Stomach smooth muscle (tissue), 2 donors: ENCODE data around the gene IL6.

ENCODE experiments used
- H3K27ac ChIP-seq: one replicate; pipeline ENCODE4 v1.7.0; 2013; ENCODE audit warnings: mild to moderate bottlenecking, low read length, inconsistent platforms
- H3K27me3 ChIP-seq, 2 donors: one replicate each; pipeline ENCODE4 v1.7.0; 2013; ENCODE audit warnings: low read length in 2 of 2; ENCODE audit not compliant: insufficient read depth in 2 of 2, control insufficient read depth in 1 of 2
- H3K36me3 ChIP-seq, 2 donors: one replicate each; pipeline ENCODE4 v1.7.0; 2013; ENCODE audit warnings: low read length in 2 of 2; ENCODE audit not compliant: control insufficient read depth in 2 of 2, insufficient read depth in 2 of 2
- H3K4me1 ChIP-seq: one replicate; pipeline ENCODE4 v1.7.0; 2013; ENCODE audit warnings: low read length; ENCODE audit not compliant: control insufficient read depth, insufficient read depth
- H3K4me3 ChIP-seq, 2 donors: one replicate each; pipeline ENCODE4 v1.7.0; 2013; ENCODE audit warnings: low read length in 2 of 2
- H3K9ac ChIP-seq, 2 donors: one replicate each; pipeline ENCODE4 v1.7.0; 2013; ENCODE audit warnings: low read length in 2 of 2, mild to moderate bottlenecking in 1 of 2
- H3K9me3 ChIP-seq, 2 donors: one replicate each; pipeline ENCODE4 v1.7.0; 2013; ENCODE audit warnings: low read length in 2 of 2; ENCODE audit not compliant: control insufficient read depth in 2 of 2
- donor health status: healthy.
- donor health status: Pancreatic carcinoma.

IL6 gene

DNA sequence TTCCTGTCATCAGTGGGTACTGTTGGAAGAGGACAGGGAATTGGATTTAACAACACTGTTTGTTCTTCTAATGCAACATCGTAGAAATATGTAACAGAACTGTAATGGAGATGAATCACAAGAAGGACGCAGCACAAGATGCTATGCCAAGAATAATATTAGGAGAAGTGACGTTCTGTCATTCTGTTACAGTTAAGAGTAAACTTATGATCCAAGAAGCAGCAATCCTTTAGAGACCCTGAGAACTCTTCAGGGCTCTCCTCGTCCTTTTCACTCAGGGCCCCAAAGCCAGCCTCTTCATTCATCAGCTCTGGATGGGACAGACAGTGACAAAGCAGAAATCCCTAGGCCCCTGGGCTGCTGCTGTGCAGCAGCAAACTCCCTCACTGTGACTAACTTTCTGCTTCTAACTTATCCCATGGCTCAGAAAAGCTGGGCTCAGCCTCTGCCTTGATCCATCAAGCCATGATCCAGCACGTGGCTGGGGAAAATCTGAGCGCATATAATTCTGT is 8.7 kb upstream of the IL6 start:
- no peaks in the 10 kb centered on the region for H3K9me3 ChIP-seq
- no peaks in the 10 kb centered on the region for H3K27me3 ChIP-seq
- H3K4me3 ChIP-seq = no peak overlapping the region
- H3K36me3 ChIP-seq = no peaks in the 10 kb centered on the region
- H3K4me1 ChIP-seq = peaks cover 21% of the 10 kb centered on the region
- H3K9ac ChIP-seq = peak overlapping the region; percentile 6 to 30
- H3K27ac ChIP-seq = peak overlapping the region; percentile 49

DNA sequence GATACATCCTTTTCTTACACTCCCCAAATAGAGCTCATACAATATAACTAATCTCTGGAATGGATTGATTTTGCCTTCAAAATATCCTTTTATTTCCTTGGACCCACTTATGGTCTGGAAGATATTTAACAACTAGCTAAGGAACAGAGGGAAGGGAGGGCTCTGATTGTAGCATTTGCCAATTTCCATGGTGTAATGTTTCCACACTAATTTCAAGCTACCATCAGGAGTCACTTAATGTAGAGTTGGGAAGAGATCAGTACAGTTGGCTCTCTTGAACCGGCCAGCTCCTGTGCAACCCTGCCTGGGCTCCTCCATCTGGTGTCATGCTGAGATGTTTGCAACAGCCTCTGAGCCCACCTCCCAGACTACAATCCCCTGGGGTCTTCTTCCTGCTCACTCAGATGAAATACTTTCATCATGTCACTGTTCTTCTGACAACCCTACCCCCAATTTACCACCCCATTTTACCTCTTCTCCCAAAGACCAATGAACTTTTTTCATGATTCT is 8.0 kb upstream of the IL6 start:
- Histone ChIP-seq H3K4me3 (no peak overlapping the region), H3K9ac (peak overlapping the region in 1 of 2 donors; percentile 6), H3K9me3 (no peaks in the 10 kb centered on the region), H3K4me1 (peaks cover 26% of the 10 kb centered on the region), H3K27ac (peak overlapping the region; percentile 49), H3K27me3 (no peaks in the 10 kb centered on the region), H3K36me3 (no peaks in the 10 kb centered on the region)

DNA sequence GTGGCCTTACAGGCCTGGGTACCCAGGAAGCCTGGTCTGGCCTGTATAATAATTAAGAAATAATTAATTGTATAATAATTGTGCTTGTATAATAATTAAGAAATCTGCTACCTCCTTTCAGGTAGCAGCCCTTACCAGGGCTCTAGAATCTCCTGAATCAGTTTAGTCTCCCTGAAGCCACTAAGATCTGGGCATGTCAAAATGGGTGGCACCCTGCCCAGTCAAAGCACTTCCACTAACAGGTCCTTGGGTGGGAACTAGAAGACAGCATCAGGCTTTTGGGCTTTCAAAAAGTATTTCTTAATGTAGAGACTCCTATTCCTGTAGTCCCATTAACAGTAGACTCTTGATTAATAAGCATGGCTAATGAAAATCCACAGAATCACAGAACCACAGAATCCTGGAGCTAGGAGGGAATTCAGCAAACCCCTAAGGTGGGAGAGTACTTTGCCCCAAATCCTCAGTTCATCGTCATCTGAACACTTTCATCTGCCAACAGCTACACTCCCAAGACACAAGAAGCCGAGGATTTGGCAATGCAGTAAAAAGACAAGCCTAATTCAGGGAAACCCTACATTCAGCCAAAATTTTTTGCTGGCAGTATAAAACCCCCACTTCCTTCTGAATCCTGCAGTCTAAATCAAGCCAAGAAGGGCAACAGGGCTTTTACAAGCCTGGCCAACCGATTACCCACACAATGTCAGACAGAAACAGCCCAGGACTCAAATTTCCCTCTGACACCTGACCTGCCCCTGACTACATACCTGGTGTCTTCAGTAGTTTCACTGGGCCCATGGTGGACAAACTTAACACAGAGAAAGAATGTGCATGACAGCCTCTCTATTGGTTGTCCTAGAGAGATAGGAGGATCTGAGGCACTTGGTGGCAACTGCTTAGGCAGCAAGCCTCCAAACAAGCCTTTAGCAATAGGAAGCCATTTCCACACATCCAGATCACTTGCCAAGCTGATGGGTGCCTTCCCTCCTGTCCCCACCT is 5.9 kb upstream of the IL6 start:
- no peaks in the 10 kb centered on the region for H3K9me3 ChIP-seq
- H3K4me1 ChIP-seq = peaks cover 43% of the 10 kb centered on the region
- H3K9ac ChIP-seq = no peak overlapping the region
- H3K27me3 ChIP-seq = no peaks in the 10 kb centered on the region
- H3K4me3 ChIP-seq = no peak overlapping the region
- H3K36me3 ChIP-seq = no peaks in the 10 kb centered on the region
- H3K27ac ChIP-seq = no peak overlapping the region

DNA sequence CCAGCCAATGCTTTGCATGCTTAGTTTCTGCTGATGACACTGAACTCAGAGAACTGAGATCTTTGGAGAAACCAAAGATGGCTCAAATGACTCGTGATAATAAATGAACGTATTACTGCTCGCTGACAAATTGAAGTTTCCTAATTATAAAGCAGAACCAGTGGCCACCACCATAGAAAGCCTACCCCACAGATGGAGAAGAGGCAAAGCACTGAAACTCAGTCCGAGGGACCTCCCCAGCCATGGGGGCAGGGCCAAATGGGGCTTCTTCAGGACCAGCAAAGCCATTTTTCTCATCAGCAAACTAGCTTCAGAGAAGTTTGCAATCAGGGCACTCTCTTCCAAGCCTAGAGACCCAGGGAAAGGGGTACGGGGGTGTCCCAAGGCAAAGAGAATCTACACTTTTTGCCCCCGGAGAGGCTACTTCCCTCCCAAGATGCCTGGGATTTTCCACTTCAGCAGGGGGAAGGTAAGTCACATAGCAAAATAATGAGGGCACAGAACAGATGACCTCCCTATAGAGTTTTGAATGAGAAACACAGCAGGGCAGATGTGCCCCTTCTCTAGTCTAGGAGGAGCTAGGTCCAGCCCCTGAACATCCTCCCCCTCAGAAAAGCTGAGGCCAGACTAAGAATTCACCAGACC is 4.3 kb upstream of the IL6 start:
- peak overlapping the region; percentile 46 for H3K27ac ChIP-seq
- no peaks in the 10 kb centered on the region for H3K36me3 ChIP-seq
- no peaks in the 10 kb centered on the region for H3K9me3 ChIP-seq
- H3K27me3 ChIP-seq = no peaks in the 10 kb centered on the region
- H3K4me1 ChIP-seq = peaks cover 54% of the 10 kb centered on the region
- H3K4me3 ChIP-seq = no peak overlapping the region
- H3K9ac ChIP-seq = no peak overlapping the region

GRCh38 chr7:22723181-22723601 is 3.8 kb upstream of the IL6 start:
- peak overlapping the region; percentile 46 for H3K27ac ChIP-seq
- H3K4me1 ChIP-seq = peaks cover 54% of the 10 kb centered on the region
- no peaks in the 10 kb centered on the region for H3K27me3 ChIP-seq
- H3K9me3 ChIP-seq = no peaks in the 10 kb centered on the region
- H3K4me3 ChIP-seq = peak overlapping the region in 1 of 2 donors; percentile 22
- no peaks in the 10 kb centered on the region for H3K36me3 ChIP-seq
- no peak overlapping the region for H3K9ac ChIP-seq

- no peak overlapping the region for H3K9ac ChIP-seq
- peaks cover 50% of the 10 kb centered on the region for H3K4me1 ChIP-seq
- H3K4me3 ChIP-seq = peak overlapping the region in 1 of 2 donors; percentile 22
- peak overlapping the region; percentile 46 for H3K27ac ChIP-seq
- no peaks in the 10 kb centered on the region for H3K36me3 ChIP-seq
- H3K27me3 ChIP-seq = no peaks in the 10 kb centered on the region
- no peaks in the 10 kb centered on the region for H3K9me3 ChIP-seq
Observed at GRCh38 chr7:22723637-22724036, 3.4 kb upstream of the IL6 start.

DNA sequence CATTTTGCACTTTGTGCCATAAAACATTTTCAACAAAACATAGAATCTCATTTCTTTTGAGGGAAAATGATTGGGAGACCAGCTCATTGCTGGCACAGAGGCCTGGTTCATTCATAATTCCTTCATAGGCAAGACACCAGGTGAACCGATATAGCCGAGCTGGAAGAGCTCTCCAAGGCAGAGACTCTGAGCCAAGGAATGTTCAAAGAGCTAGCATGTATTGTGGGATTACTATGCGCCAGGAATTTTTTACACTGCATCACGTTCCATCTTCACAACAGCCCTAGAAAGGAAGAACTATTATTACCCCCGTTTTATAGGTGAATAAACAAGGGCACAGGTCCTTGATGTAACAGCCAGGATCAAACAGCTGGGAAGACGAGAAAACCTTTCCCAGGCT is 2.1 kb upstream of the IL6 start:
- Histone ChIP-seq H3K27me3 (no peaks in the 10 kb centered on the region), H3K4me3 (no peak overlapping the region), H3K4me1 (peaks cover 49% of the 10 kb centered on the region), H3K27ac (no peak overlapping the region), H3K9ac (no peak overlapping the region), H3K9me3 (no peaks in the 10 kb centered on the region), H3K36me3 (no peaks in the 10 kb centered on the region)

DNA sequence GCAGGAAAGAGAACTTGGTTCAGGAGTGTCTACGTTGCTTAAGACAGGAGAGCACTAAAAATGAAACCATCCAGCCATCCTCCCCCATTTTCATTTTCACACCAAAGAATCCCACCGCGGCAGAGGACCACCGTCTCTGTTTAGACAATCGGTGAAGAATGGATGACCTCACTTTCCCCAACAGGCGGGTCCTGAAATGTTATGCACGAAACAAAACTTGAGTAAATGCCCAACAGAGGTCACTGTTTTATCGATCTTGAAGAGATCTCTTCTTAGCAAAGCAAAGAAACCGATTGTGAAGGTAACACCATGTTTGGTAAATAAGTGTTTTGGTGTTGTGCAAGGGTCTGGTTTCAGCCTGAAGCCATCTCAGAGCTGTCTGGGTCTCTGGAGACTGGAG is 1.4 kb upstream of the IL6 start:
- no peaks in the 10 kb centered on the region for H3K27me3 ChIP-seq
- H3K9me3 ChIP-seq = no peaks in the 10 kb centered on the region
- no peak overlapping the region for H3K4me3 ChIP-seq
- no peak overlapping the region for H3K9ac ChIP-seq
- no peak overlapping the region for H3K27ac ChIP-seq
- no peaks in the 10 kb centered on the region for H3K36me3 ChIP-seq
- peaks cover 49% of the 10 kb centered on the region for H3K4me1 ChIP-seq

DNA sequence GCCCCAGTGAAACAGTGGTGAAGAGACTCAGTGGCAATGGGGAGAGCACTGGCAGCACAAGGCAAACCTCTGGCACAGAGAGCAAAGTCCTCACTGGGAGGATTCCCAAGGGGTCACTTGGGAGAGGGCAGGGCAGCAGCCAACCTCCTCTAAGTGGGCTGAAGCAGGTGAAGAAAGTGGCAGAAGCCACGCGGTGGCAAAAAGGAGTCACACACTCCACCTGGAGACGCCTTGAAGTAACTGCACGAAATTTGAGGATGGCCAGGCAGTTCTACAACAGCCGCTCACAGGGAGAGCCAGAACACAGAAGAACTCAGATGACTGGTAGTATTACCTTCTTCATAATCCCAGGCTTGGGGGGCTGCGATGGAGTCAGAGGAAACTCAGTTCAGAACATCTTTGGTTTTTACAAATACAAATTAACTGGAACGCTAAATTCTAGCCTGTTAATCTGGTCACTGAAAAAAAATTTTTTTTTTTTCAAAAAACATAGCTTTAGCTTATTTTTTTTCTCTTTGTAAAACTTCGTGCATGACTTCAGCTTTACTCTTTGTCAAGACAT is 574 bp upstream of the IL6 start:
- H3K36me3 ChIP-seq = no peaks in the 10 kb centered on the region
- no peaks in the 10 kb centered on the region for H3K9me3 ChIP-seq
- no peaks in the 10 kb centered on the region for H3K27me3 ChIP-seq
- H3K4me3 ChIP-seq = peak overlapping the region; percentile 28 to 66
- peaks cover 53% of the 10 kb centered on the region for H3K4me1 ChIP-seq
- H3K27ac ChIP-seq = peak overlapping the region; percentile 53
- peak overlapping the region in 1 of 2 donors; percentile 21 for H3K9ac ChIP-seq

GRCh38 chr7:22727714-22728035 is 675 bp downstream of the IL6 start:
- Histone ChIP-seq H3K27ac (peak overlapping the region; percentile 53), H3K4me3 (peak overlapping the region; percentile 66 to 76), H3K36me3 (no peaks in the 10 kb centered on the region), H3K4me1 (peaks cover 52% of the 10 kb centered on the region), H3K27me3 (no peaks in the 10 kb centered on the region), H3K9me3 (no peaks in the 10 kb centered on the region), H3K9ac (peak overlapping the region in 1 of 2 donors; percentile 59)
